Adrenal gland (tissue), 5 donors: Measurements from ENCODE around the gene DLGAP1.

Experiments
- CTCF ChIP-seq, 6 experiments: fragments of 450-650 bp in 4 of 6; fragments of 200-600 bp in 2 of 6; sonication (generic) in 1 of 6; IDR thresholded peaks; 1 replicate in 5 of 6; 2 replicates in 1 of 6; pipeline versions ENCODE4 v1.5.1 to v1.8.0; 2016 to 2021; ENCODE audit warnings: antibody characterized with exemption in 6 of 6, mild to moderate bottlenecking in 2 of 6, moderate library complexity in 1 of 6
- POLR2A ChIP-seq, 2 donors: fragments of 450-650 bp; IDR thresholded peaks; one replicate each; pipeline ENCODE4 v1.6.1; 2017; ENCODE audit warnings: antibody characterized with exemption in 2 of 2, mild to moderate bottlenecking in 2 of 2, moderate library complexity in 1 of 2
- donor health status: DM: no; HTN: no; CAD: no.

GRCh38 chr18:4242431-4243161 is 212.5 kb downstream of the DLGAP1 start:
- no peak for TF ChIP-seq CTCF (IDR thresholded peaks at IDR 0.05)
- TF ChIP-seq POLR2A (IDR thresholded peaks at IDR 0.05): no peak
